ENCODE measurements around the gene DZANK1.

Gene DZANK1

GRCh38 chr20:18430172-18430826, 36.5 kb downstream of the DZANK1 start:
- no peak for DNase-seq (ENCODE audit: low read depth)
- in situ Hi-C loops (cut with HindIII; ENCODE audit: low sequenced_read_pairs) = no loop called here
- H3K4me3 ChIP-seq (ENCODE audit: low read depth, low read length) = no peak overlapping the region
- no peak for TF ChIP-seq CTCF (IDR thresholded peaks at IDR 0.05; ENCODE audit: low read depth, low read length, missing control alignments)

GRCh38 chr20:18428490-18429173, 38.2 kb downstream of the DZANK1 start:
- no peak for TF ChIP-seq CTCF (IDR thresholded peaks at IDR 0.05; ENCODE audit: low read depth, low read length, missing control alignments)
- no peak overlapping the region for H3K4me3 ChIP-seq (ENCODE audit: low read depth, low read length)
- in situ Hi-C loops (cut with HindIII; ENCODE audit: low sequenced_read_pairs) = no loop called here
- no peak for DNase-seq (ENCODE audit: low read depth)

- TF ChIP-seq CTCF (IDR thresholded peaks at IDR 0.05; ENCODE audit: low read depth, low read length, missing control alignments) = no peak
- DNase-seq (ENCODE audit: low read depth) = no peak
- H3K4me3 ChIP-seq (ENCODE audit: low read depth, low read length) = no peak overlapping the region
- in situ Hi-C loops (cut with HindIII; ENCODE audit: low sequenced_read_pairs) = no loop called here
These were observed 39.6 kb downstream of the DZANK1 start for GRCh38 chr20:18427214-18427613.

DNA sequence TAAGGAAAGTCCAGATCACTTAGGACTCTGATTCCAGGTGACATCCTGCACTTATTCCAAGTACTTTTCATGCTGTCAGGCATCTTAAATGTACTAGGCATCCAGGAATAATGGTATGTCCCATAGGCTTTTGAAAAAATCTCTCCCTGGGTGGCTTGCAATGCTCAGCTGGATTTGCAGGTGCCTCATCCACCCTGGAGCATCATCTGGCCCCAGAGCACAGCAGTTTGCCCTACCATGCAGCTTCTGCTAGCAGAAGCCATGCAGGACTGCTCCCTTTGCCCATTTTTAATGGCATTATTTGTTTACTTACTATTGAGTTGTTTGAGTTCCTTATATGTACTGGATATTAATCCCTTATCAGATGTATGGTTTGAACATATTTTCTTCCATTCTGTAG, 45.2 kb downstream of the DZANK1 start:
- in situ Hi-C loops (cut with HindIII; ENCODE audit: low sequenced_read_pairs) = no loop called here
- TF ChIP-seq CTCF (IDR thresholded peaks at IDR 0.05; ENCODE audit: low read depth, low read length, missing control alignments) = no peak
- DNase-seq (ENCODE audit: low read depth) = no peak
- H3K4me3 ChIP-seq (ENCODE audit: low read depth, low read length) = no peak overlapping the region

DNA sequence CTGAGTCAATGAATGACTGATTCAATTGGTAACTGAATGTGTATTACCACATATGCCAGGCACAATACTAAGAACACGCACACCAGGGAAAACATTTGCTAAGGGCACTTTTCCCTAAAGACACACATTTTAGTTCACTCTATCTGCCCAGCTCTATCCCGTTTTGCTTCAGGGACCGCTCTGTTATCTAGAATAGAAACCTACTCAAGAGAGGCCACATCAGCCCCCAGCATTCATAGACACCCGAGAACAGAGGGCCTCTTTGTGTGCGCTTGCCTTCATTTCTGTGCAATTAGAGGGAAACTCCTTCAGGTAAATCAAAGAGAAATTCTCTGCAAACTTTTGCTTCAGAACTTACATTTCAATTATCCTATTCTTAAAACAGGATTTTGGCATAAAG, 50.3 kb downstream of the DZANK1 start:
- H3K4me3 ChIP-seq (ENCODE audit: low read depth, low read length) = no peak overlapping the region
- no peak for TF ChIP-seq CTCF (IDR thresholded peaks at IDR 0.05; ENCODE audit: low read depth, low read length, missing control alignments)
- in situ Hi-C loops (cut with HindIII; ENCODE audit: low sequenced_read_pairs) = no loop called here
- no peak for DNase-seq (ENCODE audit: low read depth)

- no peak overlapping the region for H3K4me3 ChIP-seq (ENCODE audit: low read depth, low read length)
- no peak for TF ChIP-seq CTCF (IDR thresholded peaks at IDR 0.05; ENCODE audit: low read depth, low read length, missing control alignments)
- no peak for DNase-seq (ENCODE audit: low read depth)
- in situ Hi-C loops (cut with HindIII; ENCODE audit: low sequenced_read_pairs) = no loop called here
These were observed 52.7 kb downstream of the DZANK1 start for GRCh38 chr20:18414140-18414539.

All from astrocyte of the cerebellum (primary cell).